OCI-LY7 (cell line): ENCODE data around the gene MAD2L2. TPM values are rescaled to one million over a fixed set of nuclear protein-coding genes. Genes with fewer than 3 reads are reported as not detected.

Source experiments
- BruUV-seq: library from RNA; stranded (reverse); fragments of 400-500 nt; replicated peaks from 2 replicates; lab custom pipeline; 2021; lab: Mats Ljungman, UMichigan
- CTCF ChIA-PET: fragments of 300-600 bp; sonication (Branson Sonifier 250); formaldehyde crosslinking; loops from one replicate; lab custom pipeline; 2022; ENCODE audit warnings: antibody characterized with exemption; ENCODE audit not compliant: unreplicated experiment; lab: Charles Lee
- POLR2A ChIA-PET: fragments of 300-600 bp; sonication (Branson Sonifier 250); formaldehyde crosslinking; loops from one replicate; lab custom pipeline; 2022; ENCODE audit warnings: antibody characterized with exemption; lab: Charles Lee
- DNase-seq: peaks from one replicate; pipeline ENCODE4 v3.0.0-alpha.2; 2015; ENCODE audit warnings: low spot score
- H2AFZ ChIP-seq: fragments of 200-600 bp; sonication (generic), shearing (Covaris generic); 2 replicates; pipeline ENCODE4 v1.6.1; 2014; ENCODE audit warnings: mild to moderate bottlenecking, antibody characterized with exemption, low read length, moderate library complexity
- H3K27ac ChIP-seq: fragments of 200-600 bp; sonication (generic); 2 replicates; pipeline ENCODE4 v1.5.1; 2014; ENCODE audit warnings: mixed run types, low read depth, mild to moderate bottlenecking, moderate library complexity, low read length, inconsistent platforms; ENCODE audit not compliant: poor library complexity, severe bottlenecking
- H3K36me3 ChIP-seq: fragments of 200-600 bp; sonication (generic); 2 replicates; pipeline ENCODE4 v1.6.1; 2014; ENCODE audit warnings: mild to moderate bottlenecking, antibody characterized with exemption, low read length, moderate library complexity, mixed read lengths; ENCODE audit not compliant: insufficient read depth
- H3K4me1 ChIP-seq: fragments of 200-600 bp; sonication (generic); 2 replicates; pipeline ENCODE4 v1.5.1; 2014; ENCODE audit warnings: mild to moderate bottlenecking, low read length; ENCODE audit not compliant: insufficient read depth, poor library complexity, severe bottlenecking
- H3K4me2 ChIP-seq: fragments of 200-600 bp; sonication (generic); 2 replicates; pipeline ENCODE4 v1.6.1; 2014; ENCODE audit warnings: mild to moderate bottlenecking, low read length
- H3K4me3 ChIP-seq: fragments of 200-600 bp; sonication (generic); 2 replicates; pipeline ENCODE4 v1.5.1; 2014; ENCODE audit warnings: mild to moderate bottlenecking, low read depth, low read length; ENCODE audit not compliant: poor library complexity, severe bottlenecking
- H3K79me2 ChIP-seq: fragments of 200-600 bp; sonication (generic); 2 replicates; pipeline ENCODE4 v1.6.1; 2016; ENCODE audit warnings: low read depth, mild to moderate bottlenecking, low read length, moderate library complexity, mixed read lengths; ENCODE audit not compliant: insufficient read depth
- H3K9me2 ChIP-seq: fragments of 200-600 bp; sonication (generic); 2 replicates; pipeline ENCODE4 v1.6.1; 2016; ENCODE audit warnings: mild to moderate bottlenecking, low read length, mixed read lengths; ENCODE audit not compliant: insufficient read depth
- H3K9me3 ChIP-seq: fragments of 200-600 bp; sonication (generic); 2 replicates; pipeline ENCODE4 v1.6.1; 2014; ENCODE audit warnings: mild to moderate bottlenecking, mixed run types, low read length, mixed read lengths
- H4K20me1 ChIP-seq: fragments of 200-600 bp; sonication (generic); 2 replicates; pipeline ENCODE4 v1.6.1; 2014; ENCODE audit warnings: mild to moderate bottlenecking, antibody characterized with exemption, low read length, moderate library complexity, mixed read lengths; ENCODE audit not compliant: insufficient read depth
- EZH2phosphoT487 ChIP-seq: fragments of 200-600 bp; sonication (generic); IDR thresholded peaks from 2 replicates; pipeline ENCODE4 v1.6.1; 2018; ENCODE audit warnings: low read depth, borderline replicate concordance, mild to moderate bottlenecking, mixed run types, antibody characterized with exemption, low read length, moderate library complexity, mixed read lengths
- intact Hi-C: fragments of 100-400 bp; cut with micrococcal nuclease; formaldehyde crosslinking; loops from one replicate; pipeline ENCODE4 v1.10.0; 2022; ENCODE audit not compliant: unreplicated experiment
- total RNA-seq, 2 experiments: library from RNA; depleted of rRNA in 1 of 2; stranded (reverse); fragments of >200 nt in 1 of 2; shearing (Covaris generic) in 1 of 2; gene quantifications; 2 replicates each; pipeline ENCODE4 v1.2.3, GENCODE V29; 2014 to 2022
- TF ChIP-seq, protein P1 (sequence below): fragments of 200-600 bp; sonication (generic); conservative IDR thresholded peaks from 2 replicates; pipeline ENCODE4 v1.5.1; 2014; ENCODE audit warnings: mild to moderate bottlenecking, antibody characterized with exemption, low read length, moderate library complexity, mixed read lengths

MAD2L2 gene
- total RNA-seq, 2 experiments from 2014 or later, result 89.7 to 144 TPM

DNA sequence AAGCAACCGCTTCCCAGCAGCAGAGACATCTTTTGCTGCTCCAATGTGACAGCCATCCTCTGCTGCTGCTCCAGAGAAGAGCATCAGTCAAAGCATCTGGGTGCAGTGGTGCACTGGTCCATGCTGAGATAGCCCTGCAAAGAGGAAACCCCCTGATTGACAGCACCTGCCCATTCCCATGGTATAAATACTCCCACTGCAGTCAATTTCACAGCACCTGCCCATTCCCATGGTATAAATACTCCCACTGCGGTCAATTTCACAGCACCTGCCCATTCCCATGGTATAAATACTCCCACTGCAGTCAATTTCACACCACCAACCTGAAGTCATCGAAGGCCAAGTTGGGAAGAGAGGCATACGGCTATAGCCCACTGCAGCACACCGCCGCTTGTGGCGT is 52.2 kb downstream of the MAD2L2 start:
- H3K27ac ChIP-seq, result no peak overlapping the region
- no peak for DNase-seq
- ChIA-PET POLR2A (no interaction called here), CTCF (no interaction called here)
- no peaks in the 10 kb centered on the region for H3K79me2 ChIP-seq
- no peaks in the 10 kb centered on the region for H3K36me3 ChIP-seq
- BruUV-seq, result no TSS peak
- H3K4me2 ChIP-seq, result no peak overlapping the region
- H4K20me1 ChIP-seq, result no peaks in the 10 kb centered on the region
- H3K9me3 ChIP-seq, result no peaks in the 10 kb centered on the region
- no peak overlapping the region for H3K4me3 ChIP-seq
- intact Hi-C loops, result no loop called here
- no peaks in the 10 kb centered on the region for H3K9me2 ChIP-seq
- H2AFZ ChIP-seq, result no peak overlapping the region
- no peak for TF ChIP-seq EZH2phosphoT487
- TF ChIP-seq, protein P1, sequence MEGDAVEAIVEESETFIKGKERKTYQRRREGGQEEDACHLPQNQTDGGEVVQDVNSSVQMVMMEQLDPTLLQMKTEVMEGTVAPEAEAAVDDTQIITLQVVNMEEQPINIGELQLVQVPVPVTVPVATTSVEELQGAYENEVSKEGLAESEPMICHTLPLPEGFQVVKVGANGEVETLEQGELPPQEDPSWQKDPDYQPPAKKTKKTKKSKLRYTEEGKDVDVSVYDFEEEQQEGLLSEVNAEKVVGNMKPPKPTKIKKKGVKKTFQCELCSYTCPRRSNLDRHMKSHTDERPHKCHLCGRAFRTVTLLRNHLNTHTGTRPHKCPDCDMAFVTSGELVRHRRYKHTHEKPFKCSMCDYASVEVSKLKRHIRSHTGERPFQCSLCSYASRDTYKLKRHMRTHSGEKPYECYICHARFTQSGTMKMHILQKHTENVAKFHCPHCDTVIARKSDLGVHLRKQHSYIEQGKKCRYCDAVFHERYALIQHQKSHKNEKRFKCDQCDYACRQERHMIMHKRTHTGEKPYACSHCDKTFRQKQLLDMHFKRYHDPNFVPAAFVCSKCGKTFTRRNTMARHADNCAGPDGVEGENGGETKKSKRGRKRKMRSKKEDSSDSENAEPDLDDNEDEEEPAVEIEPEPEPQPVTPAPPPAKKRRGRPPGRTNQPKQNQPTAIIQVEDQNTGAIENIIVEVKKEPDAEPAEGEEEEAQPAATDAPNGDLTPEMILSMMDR, result no peak
- H3K4me1 ChIP-seq, result no peaks in the 10 kb centered on the region

- Histone ChIP-seq H3K4me3 (no peak overlapping the region), H3K9me3 (no peaks in the 10 kb centered on the region), H2AFZ (no peak overlapping the region), H3K4me1 (no peaks in the 10 kb centered on the region), H3K9me2 (no peaks in the 10 kb centered on the region), H3K4me2 (no peak overlapping the region), H3K27ac (no peak overlapping the region), H4K20me1 (no peaks in the 10 kb centered on the region), H3K36me3 (no peaks in the 10 kb centered on the region), H3K79me2 (no peaks in the 10 kb centered on the region)
- ChIA-PET CTCF (interaction anchor here (0.6 kb wide), 1 partner anchor 56 kb away, joined by 3 read pairs; no protein-coding TSS in a partner anchor), POLR2A (no interaction called here)
- intact Hi-C loops, result no loop called here
- no TSS peak for BruUV-seq
- no peak for DNase-seq
- TF ChIP-seq EZH2phosphoT487, result no peak
- TF ChIP-seq, protein P1, result no peak
These were observed 54.4 kb downstream of the MAD2L2 start for GRCh38 chr1:11626551-11626950.

Other genes with a start within 250 kb of the MAD2L2 start
- 0.13 and 1.7 TPM in 2 replicates for gene DISP3, start 202.0 kb downstream of the MAD2L2 start, total RNA-seq (2014; rRNA removed; shearing (Covaris generic))
- gene DISP3, start 202.0 kb downstream of the MAD2L2 start, total RNA-seq (2022), result 0.37 and 0.97 TPM in 2 replicates
- gene FBXO2, start 26.7 kb downstream of the MAD2L2 start, total RNA-seq (2014; rRNA removed; shearing (Covaris generic)), result 1.8 and 2.7 TPM in 2 replicates
- 6.0 and 6.1 TPM in 2 replicates for gene FBXO2, start 26.7 kb downstream of the MAD2L2 start, total RNA-seq (2022)
- gene FBXO44, start 26.3 kb downstream of the MAD2L2 start, total RNA-seq (2014; rRNA removed; shearing (Covaris generic)), result 11.4 and 16.2 TPM in 2 replicates
- gene FBXO44, start 26.3 kb downstream of the MAD2L2 start, total RNA-seq (2022), result 16.4 and 20.8 TPM in 2 replicates
- gene FBXO6, start 16.9 kb downstream of the MAD2L2 start, total RNA-seq (2014; rRNA removed; shearing (Covaris generic)), result 0.38 and 0.57 TPM in 2 replicates
- 1.4 and 1.7 TPM in 2 replicates for gene FBXO6, start 16.9 kb downstream of the MAD2L2 start, total RNA-seq (2022)
- 0.05 and 0.19 TPM in 2 replicates for gene DRAXIN, start 10.6 kb upstream of the MAD2L2 start, total RNA-seq (2014; rRNA removed; shearing (Covaris generic))
- gene DRAXIN, start 10.6 kb upstream of the MAD2L2 start, total RNA-seq (2022), result 0.11 and 0.15 TPM in 2 replicates
- gene AGTRAP, start 55.0 kb upstream of the MAD2L2 start, total RNA-seq (2014; rRNA removed; shearing (Covaris generic)), result 20.5 and 40.0 TPM in 2 replicates
- gene AGTRAP, start 55.0 kb upstream of the MAD2L2 start, total RNA-seq (2022), result 34.7 and 36.1 TPM in 2 replicates
- 4.2 and 8.0 TPM in 2 replicates for gene C1orf167, start 81.0 kb upstream of the MAD2L2 start, total RNA-seq (2014; rRNA removed; shearing (Covaris generic))
- 1.7 and 3.9 TPM in 2 replicates for gene C1orf167, start 81.0 kb upstream of the MAD2L2 start, total RNA-seq (2022)
- 31.3 and 31.6 TPM in 2 replicates for gene MTHFR, start 124.8 kb upstream of the MAD2L2 start, total RNA-seq (2014; rRNA removed; shearing (Covaris generic))
- 54.6 and 58.0 TPM in 2 replicates for gene MTHFR, start 124.8 kb upstream of the MAD2L2 start, total RNA-seq (2022)
- gene CLCN6, start 125.0 kb upstream of the MAD2L2 start, total RNA-seq (2014; rRNA removed; shearing (Covaris generic)), result 16.1 and 19.7 TPM in 2 replicates
- gene CLCN6, start 125.0 kb upstream of the MAD2L2 start, total RNA-seq (2022), result 51.3 and 65.8 TPM in 2 replicates
- not detected in 2 replicates for gene NPPA, start 166.6 kb upstream of the MAD2L2 start, total RNA-seq (2014; rRNA removed; shearing (Covaris generic))
- gene NPPA, start 166.6 kb upstream of the MAD2L2 start, total RNA-seq (2022), result not detected in 2 replicates
- not detected in 2 replicates for gene NPPB, start 177.8 kb upstream of the MAD2L2 start, total RNA-seq (2014; rRNA removed; shearing (Covaris generic))
- not detected in 2 replicates for gene NPPB, start 177.8 kb upstream of the MAD2L2 start, total RNA-seq (2022)
- gene KIAA2013, start 245.3 kb upstream of the MAD2L2 start, total RNA-seq (2014; rRNA removed; shearing (Covaris generic)), result 42.3 and 48.3 TPM in 2 replicates
- gene KIAA2013, start 245.3 kb upstream of the MAD2L2 start, total RNA-seq (2022), result 43.7 and 47.2 TPM in 2 replicates